ENCODE data around the gene ARFGAP3.

DNA sequence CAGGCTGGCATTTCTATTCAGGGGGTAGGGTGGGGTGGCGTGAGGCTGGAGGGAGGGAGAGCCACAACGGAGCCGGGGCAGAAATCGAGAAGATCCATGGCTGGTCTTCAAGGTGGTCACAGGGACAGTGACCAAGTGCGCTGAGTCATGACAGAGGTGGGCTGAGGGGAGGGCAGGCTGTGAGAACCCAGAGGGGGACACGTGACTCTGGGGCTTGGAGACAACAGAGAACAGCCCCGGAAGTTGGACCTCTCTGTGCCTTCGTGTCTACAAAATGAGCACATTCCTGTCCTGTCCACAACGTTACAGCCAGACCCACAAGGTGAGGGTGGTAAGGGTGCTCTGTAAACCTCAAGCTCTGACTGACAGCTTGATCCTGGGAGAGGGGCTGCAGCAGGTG lies 35.1 kb upstream of the ARFGAP3 start:
- TF ChIP-seq POLR2AphosphoS5 (IDR thresholded peaks at IDR 0.05) (no peak), CTCF (IDR thresholded peaks at IDR 0.05 in 8 of 11, conservative IDR thresholded peaks at IDR 0.05 in 3 of 11) (no peak)
